IMR-90 (cell line): ENCODE measurements around the gene EPHA6. TPM values are rescaled to one million over a fixed set of nuclear protein-coding genes. Genes with fewer than 3 reads are reported as not detected.

Experiments
- ATAC-seq: fragments of 200-7000 bp; cut with Tn5 transposase; 2 replicates; pipeline ENCODE4 v1.9.1; 2020; ENCODE audit warnings: low read depth, mild to moderate bottlenecking, moderate library complexity
- BruUV-seq: library from RNA; stranded (reverse); fragments of 400-500 nt; replicated peaks from 2 replicates; lab custom pipeline; 2021; lab: Mats Ljungman, UMichigan
- CTCF ChIA-PET: fragments of 300-600 bp; formaldehyde crosslinking; extraction: SDS; loops from one replicate; lab custom pipeline; 2021; ENCODE audit warnings: antibody characterized with exemption; lab: Yijun Ruan, JAX
- POLR2A ChIA-PET: fragments of 300-600 bp; sonication (Branson Sonifier 250); formaldehyde crosslinking; loops from one replicate; lab custom pipeline; 2022; ENCODE audit warnings: antibody characterized with exemption; ENCODE audit not compliant: unreplicated experiment; lab: Charles Lee
- DNase-seq: peaks from one replicate; pipeline ENCODE4 v3.0.0; 2013
- H2AFZ ChIP-seq: replicated peaks from 2 replicates; pipeline ENCODE3; 2013; ENCODE audit warnings: low read length, mild to moderate bottlenecking; ENCODE audit not compliant: poor library complexity
- H2AK5ac ChIP-seq: 2 replicates; pipeline ENCODE4 v1.6.1; 2013; ENCODE audit warnings: low read depth, low read length, inconsistent platforms
- H2AK9ac ChIP-seq: replicated peaks from 2 replicates; pipeline ENCODE3; 2013; ENCODE audit warnings: mild to moderate bottlenecking, low read depth, low read length, moderate library complexity; ENCODE audit not compliant: poor library complexity
- H2BK120ac ChIP-seq: 2 replicates; pipeline ENCODE4 v1.6.1; 2013; ENCODE audit warnings: low read depth, low read length, inconsistent platforms
- H2BK15ac ChIP-seq: 3 replicates; pipeline ENCODE4 v1.6.1; 2013; ENCODE audit warnings: low read depth, low read length, inconsistent platforms
- H2BK20ac ChIP-seq: 2 replicates; pipeline ENCODE4 v1.6.1; 2013; ENCODE audit warnings: low read depth, mild to moderate bottlenecking, inconsistent platforms, low read length, moderate library complexity
- H2BK5ac ChIP-seq: 2 replicates; pipeline ENCODE4 v1.6.1; 2013; ENCODE audit warnings: mild to moderate bottlenecking, low read depth, low read length, inconsistent platforms; ENCODE audit not compliant: poor library complexity, severe bottlenecking
- H3K14ac ChIP-seq: replicated peaks from 2 replicates; pipeline ENCODE4 v1.6.1; 2013; ENCODE audit warnings: low read depth, low read length, inconsistent platforms
- H3K18ac ChIP-seq: 2 replicates; pipeline ENCODE4 v1.6.1; 2013; ENCODE audit warnings: low read depth, low read length, control low read depth
- H3K23ac ChIP-seq: 2 replicates; pipeline ENCODE4 v1.6.1; 2013; ENCODE audit warnings: low read depth, low read length, inconsistent platforms
- H3K27ac ChIP-seq: 2 replicates; pipeline ENCODE4 v1.5.1; 2013; ENCODE audit warnings: mild to moderate bottlenecking, control low read depth, low read length; ENCODE audit not compliant: insufficient read depth
- H3K27me3 ChIP-seq: 2 replicates; pipeline ENCODE4 v1.6.1; 2013; ENCODE audit warnings: low read length; ENCODE audit not compliant: control insufficient read depth, insufficient read depth
- H3K36me3 ChIP-seq: 2 replicates; pipeline ENCODE4 v1.6.1; 2013; ENCODE audit warnings: low read length, mixed read lengths; ENCODE audit not compliant: control insufficient read depth, insufficient read depth
- H3K4ac ChIP-seq: 2 replicates; pipeline ENCODE4 v1.6.1; 2013; ENCODE audit warnings: low read depth, low read length, inconsistent platforms
- H3K4me1 ChIP-seq: 2 replicates; pipeline ENCODE4 v1.6.1; 2013; ENCODE audit warnings: low read length, mixed read lengths; ENCODE audit not compliant: control insufficient read depth, insufficient read depth
- H3K4me2 ChIP-seq: 2 replicates; pipeline ENCODE4 v1.6.1; 2013; ENCODE audit warnings: low read depth, mild to moderate bottlenecking, control low read depth, low read length, moderate library complexity
- H3K4me3 ChIP-seq: 2 replicates; pipeline ENCODE4 v1.5.1; 2013; ENCODE audit warnings: low read depth, mild to moderate bottlenecking, control low read depth, low read length, moderate library complexity; ENCODE audit not compliant: insufficient read depth
- H3K56ac ChIP-seq: 2 replicates; pipeline ENCODE4 v1.6.1; 2013; ENCODE audit warnings: low read length, inconsistent platforms; ENCODE audit not compliant: insufficient read depth; ENCODE audit errors: extremely low read depth
- H3K79me1 ChIP-seq, 2 experiments: 2 replicates each; pipeline ENCODE4 v1.6.1; 2013; ENCODE audit warnings: low read length in 2 of 2, inconsistent platforms in 1 of 2, low read depth in 1 of 2
- H3K9ac ChIP-seq: 2 replicates; pipeline ENCODE4 v1.6.1; 2013; ENCODE audit warnings: low read depth, low read length, control low read depth
- H3K9me1 ChIP-seq: 2 replicates; pipeline ENCODE4 v1.6.1; 2013; ENCODE audit warnings: low read length, inconsistent platforms; ENCODE audit not compliant: insufficient read depth
- H3K9me3 ChIP-seq: 2 replicates; pipeline ENCODE4 v1.6.1; 2013; ENCODE audit warnings: low read length; ENCODE audit not compliant: control insufficient read depth, insufficient read depth
- H4K20me1 ChIP-seq: 2 replicates; pipeline ENCODE4 v1.6.1; 2013; ENCODE audit warnings: low read length, inconsistent platforms; ENCODE audit not compliant: insufficient read depth
- H4K5ac ChIP-seq: 2 replicates; pipeline ENCODE4 v1.6.1; 2013; ENCODE audit warnings: mild to moderate bottlenecking, low read depth, low read length, control low read depth
- H4K8ac ChIP-seq, 2 experiments: 2 replicates each; pipeline ENCODE4 v1.6.1; 2013; ENCODE audit warnings: low read depth in 2 of 2, low read length in 2 of 2, control low read depth in 1 of 2, inconsistent platforms in 1 of 2
- H4K91ac ChIP-seq: 2 replicates; pipeline ENCODE4 v1.6.1; 2013; ENCODE audit warnings: low read depth, low read length, inconsistent platforms; ENCODE audit not compliant: insufficient read depth
- BHLHE40 ChIP-seq: fragments of 150-350 bp; IDR thresholded peaks from 2 replicates; pipeline ENCODE4 v1.6.1; 2016; ENCODE audit warnings: mild to moderate bottlenecking, low read depth, low read length
- CEBPB ChIP-seq: IDR thresholded peaks from 2 replicates; pipeline ENCODE4 v1.6.1; 2012; ENCODE audit warnings: low read depth, low read length, improper control_type of control experiment
- CHD1 ChIP-seq: IDR thresholded peaks from 2 replicates; pipeline ENCODE4 v1.6.1; 2012; ENCODE audit warnings: low read depth, low read length, improper control_type of control experiment
- CTCF ChIP-seq: conservative IDR thresholded peaks from 2 replicates; pipeline ENCODE4 v1.5.1; 2012; ENCODE audit warnings: mild to moderate bottlenecking, low read depth, low read length, improper control_type of control experiment
- ELK1 ChIP-seq: fragments of 150-350 bp; IDR thresholded peaks from 2 replicates; pipeline ENCODE4 v1.6.1; 2016; ENCODE audit warnings: low read depth, mild to moderate bottlenecking, low read length, moderate library complexity, borderline replicate concordance
- FOS ChIP-seq: fragments of 150-350 bp; IDR thresholded peaks from 2 replicates; pipeline ENCODE4 v1.6.1; 2016; ENCODE audit warnings: low read depth, low read length
- MAFK ChIP-seq: IDR thresholded peaks from 2 replicates; pipeline ENCODE4 v1.6.1; 2012; ENCODE audit warnings: low read depth, low read length, improper control_type of control experiment
- MAZ ChIP-seq: IDR thresholded peaks from 2 replicates; pipeline ENCODE4 v1.6.1; 2012; ENCODE audit warnings: low read depth, mild to moderate bottlenecking, low read length, improper control_type of control experiment, moderate library complexity, borderline replicate concordance
- MXI1 ChIP-seq: IDR thresholded peaks from 2 replicates; pipeline ENCODE4 v1.6.1; 2012; ENCODE audit warnings: low read depth, mild to moderate bottlenecking, low read length, moderate library complexity, borderline replicate concordance
- NFE2L2 ChIP-seq: fragments of 150-350 bp; IDR thresholded peaks from 2 replicates; pipeline ENCODE4 v1.6.1; 2016; ENCODE audit warnings: low read depth, mild to moderate bottlenecking, low read length
- POLR2A ChIP-seq: IDR thresholded peaks from 2 replicates; pipeline ENCODE4 v1.6.1; 2012; ENCODE audit warnings: mild to moderate bottlenecking, low read depth, low read length
- RAD21 ChIP-seq: IDR thresholded peaks from 2 replicates; pipeline ENCODE4 v1.6.1; 2012; ENCODE audit warnings: low read length, improper control_type of control experiment
- RCOR1 ChIP-seq: IDR thresholded peaks from 2 replicates; pipeline ENCODE4 v1.6.1; 2012; ENCODE audit warnings: mild to moderate bottlenecking, low read length, improper control_type of control experiment; ENCODE audit not compliant: insufficient replicate concordance
- RFX5 ChIP-seq: IDR thresholded peaks from 2 replicates; pipeline ENCODE4 v1.8.0; 2012; ENCODE audit warnings: low read depth, mild to moderate bottlenecking, low read length, moderate library complexity
- SMC3 ChIP-seq: fragments of 150-350 bp; IDR thresholded peaks from 2 replicates; pipeline ENCODE4 v1.6.1; 2016; ENCODE audit warnings: low read depth, mild to moderate bottlenecking, antibody characterized with exemption, low read length, moderate library complexity
- USF2 ChIP-seq: fragments of 150-350 bp; IDR thresholded peaks from 2 replicates; pipeline ENCODE4 v1.6.1; 2017; ENCODE audit warnings: mild to moderate bottlenecking, antibody characterized with exemption, low read length, low read depth
- WGBS, 2 experiments: methylation state at CpG; one replicate each; pipeline versions ENCODE4 v1.1.5 to v1.1.7; 2013; ENCODE audit warnings: missing lambda C conversion rate in 2 of 2; ENCODE audit not compliant: insufficient read length in 1 of 2; ENCODE audit errors: extremely low coverage in 2 of 2; 5-methylcytosine and 5-hydroxymethylcytosine counted together
- dilution Hi-C: fragments of 300-500 bp; cut with HindIII; formaldehyde crosslinking; loops from one replicate; pipeline ENCODE4 v1.14.3; 2018; ENCODE audit warnings: low sequenced_read_pairs; ENCODE audit not compliant: unreplicated experiment
- in situ Hi-C: fragments of 300-500 bp; cut with MboI; formaldehyde crosslinking; loops from 3 replicates; pipeline ENCODE4 v1.14.3; 2019; ENCODE audit warnings: low sequenced_read_pairs, inconsistent platforms, mixed read lengths
- intact Hi-C: fragments of 100-400 bp; cut with micrococcal nuclease; formaldehyde crosslinking; loops from 2 replicates; pipeline ENCODE4 v1.10.0; 2022
- polyA plus RNA-seq, 3 experiments: library from polyadenylated mRNA; depleted of rRNA; stranded (reverse); fragments of >200 nt; gene quantifications; 2 replicates each; pipeline ENCODE4 v1.2.3, GENCODE V29; 2012; ENCODE audit warnings: low replicate concordance in 1 of 3
- total RNA-seq: library from RNA; depleted of rRNA; stranded (reverse); fragments of >200 nt; gene quantifications from 2 replicates; pipeline ENCODE4 v1.2.3, GENCODE V29; 2012

EPHA6 gene
- total and polyA plus RNA-seq, 2 of the 4 experiments (the other 2 are of a cell fraction): not detected

- no peak overlapping the region for H2BK120ac ChIP-seq
- no peak overlapping the region for H2AK9ac ChIP-seq
- no peak overlapping the region for H4K91ac ChIP-seq
- in situ Hi-C loops (no loop called here), dilution Hi-C loops (no loop called here), intact Hi-C loops (no loop called here)
- no peak overlapping the region for H3K4ac ChIP-seq
- no CpG with 5 or more reads among the region's 1 CpG for WGBS, 2 experiments
- H3K9me1 ChIP-seq: no peaks in the 10 kb centered on the region
- H2BK15ac ChIP-seq: no peak overlapping the region
- no peak overlapping the region for H3K18ac ChIP-seq
- ChIA-PET POLR2A (no interaction called here), CTCF (interaction anchor here (0.8 kb wide), 1 partner anchor 11 kb away, joined by 7 read pairs; no protein-coding TSS in a partner anchor)
- no peaks in the 10 kb centered on the region for H3K36me3 ChIP-seq
- no peak overlapping the region for H2BK5ac ChIP-seq
- H4K8ac ChIP-seq: no peak overlapping the region
- H3K79me1 ChIP-seq: no peaks in the 10 kb centered on the region
- no peak for TF ChIP-seq CHD1
- TF ChIP-seq SMC3: no peak
- no peak for TF ChIP-seq MAZ
- TF ChIP-seq RFX5: no peak
- TF ChIP-seq ELK1: no peak
- no peak for TF ChIP-seq MXI1
- no peak for TF ChIP-seq USF2
- no peak for TF ChIP-seq RAD21
- TF ChIP-seq POLR2A: no peak
- no peak for TF ChIP-seq CTCF
- TF ChIP-seq RCOR1: no peak
- TF ChIP-seq NFE2L2: no peak
- TF ChIP-seq BHLHE40: no peak
- TF ChIP-seq CEBPB: no peak
- no peak for TF ChIP-seq FOS
- no peak for TF ChIP-seq MAFK
- H3K4me2 ChIP-seq: no peak overlapping the region
- BruUV-seq: no TSS peak
- no peaks in the 10 kb centered on the region for H4K20me1 ChIP-seq
- H3K9ac ChIP-seq: no peak overlapping the region
- no peak overlapping the region for H3K14ac ChIP-seq
- no peak overlapping the region for H2AK5ac ChIP-seq
- no peak for ATAC-seq
- no peak overlapping the region for H2AFZ ChIP-seq
- DNase-seq: no peak
- no peak overlapping the region for H2BK20ac ChIP-seq
- no peaks in the 10 kb centered on the region for H3K4me1 ChIP-seq
- H3K56ac ChIP-seq: no peak overlapping the region
- no peak overlapping the region for H3K27ac ChIP-seq
- no peak overlapping the region for H4K5ac ChIP-seq
- no peaks in the 10 kb centered on the region for H3K27me3 ChIP-seq
- H3K23ac ChIP-seq: no peak overlapping the region
- no peak overlapping the region for H3K4me3 ChIP-seq
- no peaks in the 10 kb centered on the region for H3K9me3 ChIP-seq
Observed at GRCh38 chr3:97647441-97647982, 833.1 kb downstream of the EPHA6 start.
